Measurements from ENCODE around the gene PRIM2.
"Not testable (repeated sequence)": the region's sequence is repeated elsewhere in the genome, so short reads cannot be mapped to it uniquely, and the experiment has no call there.

Gene PRIM2

GRCh38 chr6:57368965-57369731, 51.7 kb downstream of the PRIM2 start:
- FAIRE-seq, result not testable (repeated sequence)

GRCh38 chr6:57371779-57372178, 54.3 kb downstream of the PRIM2 start:
- FAIRE-seq, result peak; percentile 32

- not testable (repeated sequence) for FAIRE-seq
Observed at GRCh38 chr6:57374764-57375163, 57.3 kb downstream of the PRIM2 start.

GRCh38 chr6:57376083-57376482, 58.7 kb downstream of the PRIM2 start:
- peak; percentile 29 for FAIRE-seq

- not testable (repeated sequence) for FAIRE-seq
Observed at GRCh38 chr6:57389038-57389592, 71.7 kb downstream of the PRIM2 start.

GRCh38 chr6:57390818-57391217, 73.4 kb downstream of the PRIM2 start:
- not testable (repeated sequence) for FAIRE-seq

GRCh38 chr6:57392047-57392446, 74.6 kb downstream of the PRIM2 start:
- FAIRE-seq, result not testable (repeated sequence)

- FAIRE-seq, result not testable (repeated sequence)
Observed at GRCh38 chr6:57419341-57419740, 101.9 kb downstream of the PRIM2 start.

- no peak for FAIRE-seq
Observed at GRCh38 chr6:57421503-57421902, 104.1 kb downstream of the PRIM2 start.

- FAIRE-seq, result no peak
Observed at GRCh38 chr6:57423468-57423867, 106.0 kb downstream of the PRIM2 start.

- peak; percentile 94 for FAIRE-seq
Observed at GRCh38 chr6:57431742-57432141, 114.3 kb downstream of the PRIM2 start.

- no peak for FAIRE-seq
Observed at GRCh38 chr6:57432157-57432556, 114.7 kb downstream of the PRIM2 start.

- peak; percentile 77 for FAIRE-seq
Observed at GRCh38 chr6:57432919-57433684, 115.7 kb downstream of the PRIM2 start.

GRCh38 chr6:57433790-57434189, 116.4 kb downstream of the PRIM2 start:
- not testable (repeated sequence) for FAIRE-seq

GRCh38 chr6:57434944-57435343, 117.5 kb downstream of the PRIM2 start:
- no peak for FAIRE-seq

- no peak for FAIRE-seq
Observed at GRCh38 chr6:57435475-57436160, 118.2 kb downstream of the PRIM2 start.

- FAIRE-seq, result not testable (repeated sequence)
Observed at GRCh38 chr6:57440735-57441134, 123.3 kb downstream of the PRIM2 start.

- FAIRE-seq, result not testable (repeated sequence)
Observed at GRCh38 chr6:57442133-57442532, 124.7 kb downstream of the PRIM2 start.

GRCh38 chr6:57443181-57443580, 125.8 kb downstream of the PRIM2 start:
- FAIRE-seq, result not testable (repeated sequence)

GRCh38 chr6:57444787-57445186, 127.4 kb downstream of the PRIM2 start:
- not testable (repeated sequence) for FAIRE-seq

- FAIRE-seq, result not testable (repeated sequence)
Observed at GRCh38 chr6:57445379-57445778, 127.9 kb downstream of the PRIM2 start.

GRCh38 chr6:57445790-57446468, 128.5 kb downstream of the PRIM2 start:
- not testable (repeated sequence) for FAIRE-seq
